ENCODE data around the gene PHF2.

Gene PHF2

GRCh38 chr9:93655621-93656425, 79.4 kb downstream of the PHF2 start:
- no peak for TF ChIP-seq CTCF (IDR thresholded peaks at IDR 0.05; ENCODE audit: insufficient read depth, low read depth, low read length, missing control alignments)

GRCh38 chr9:93656426-93657239, 80.2 kb downstream of the PHF2 start:
- no peak for TF ChIP-seq CTCF (IDR thresholded peaks at IDR 0.05; ENCODE audit: insufficient read depth, low read depth, low read length, missing control alignments)
- no peak overlapping the region for H3K4me3 ChIP-seq (ENCODE audit: low read length)
- DNase-seq (ENCODE audit: low read depth), result no peak

More at GRCh38 chr9:93655621-93656425, 79.4 kb downstream of the PHF2 start:
- H3K4me3 ChIP-seq (ENCODE audit: low read length), result no peak overlapping the region
- DNase-seq (ENCODE audit: low read depth), result no peak

GRCh38 chr9:93657331-93658111, 81.1 kb downstream of the PHF2 start:
- no peak for TF ChIP-seq CTCF (IDR thresholded peaks at IDR 0.05; ENCODE audit: insufficient read depth, low read depth, low read length, missing control alignments)
- no peak for DNase-seq (ENCODE audit: low read depth)
- no peak overlapping the region for H3K4me3 ChIP-seq (ENCODE audit: low read length)

GRCh38 chr9:93658184-93658925, 82.0 kb downstream of the PHF2 start:
- no peak for TF ChIP-seq CTCF (IDR thresholded peaks at IDR 0.05; ENCODE audit: insufficient read depth, low read depth, low read length, missing control alignments)
- no peak overlapping the region for H3K4me3 ChIP-seq (ENCODE audit: low read length)
- DNase-seq (ENCODE audit: low read depth), result no peak

- no peak for TF ChIP-seq CTCF (IDR thresholded peaks at IDR 0.05; ENCODE audit: insufficient read depth, low read depth, low read length, missing control alignments)
- H3K4me3 ChIP-seq (ENCODE audit: low read length), result no peak overlapping the region
- DNase-seq (ENCODE audit: low read depth), result no peak
These were observed 82.9 kb downstream of the PHF2 start for GRCh38 chr9:93659044-93659836.
